SJCRH30 (cell line): ENCODE measurements around the gene BUB3. TPM values are rescaled to one million over a fixed set of nuclear protein-coding genes. Genes with fewer than 3 reads are reported as not detected.

Source experiments
- DNase-seq, 2 experiments: peaks; one replicate each; pipeline ENCODE4 v3.0.0-alpha.2; 2015 to 2020
- H3K27ac ChIP-seq: fragments of 250-450 bp; sonication (Bioruptor Pico); 2 replicates; pipeline ENCODE4 v1.5.1; 2020; ENCODE audit warnings: mild to moderate bottlenecking, moderate library complexity
- H3K27me3 ChIP-seq: fragments of 250-450 bp; sonication (Bioruptor Pico); 2 replicates; pipeline ENCODE4 v1.5.1; 2020; ENCODE audit warnings: mild to moderate bottlenecking, moderate library complexity
- H3K36me3 ChIP-seq: fragments of 250-450 bp; sonication (Bioruptor Pico); 2 replicates; pipeline ENCODE4 v1.5.1; 2020; ENCODE audit warnings: mild to moderate bottlenecking, moderate library complexity
- H3K4me1 ChIP-seq: fragments of 250-450 bp; sonication (Bioruptor Pico); 2 replicates; pipeline ENCODE4 v1.5.1; 2020; ENCODE audit warnings: mild to moderate bottlenecking, moderate library complexity
- H3K4me3 ChIP-seq: fragments of 250-450 bp; sonication (Bioruptor Pico); 2 replicates; pipeline ENCODE4 v1.5.1; 2020; ENCODE audit warnings: mild to moderate bottlenecking, moderate library complexity
- H3K9me3 ChIP-seq: fragments of 250-450 bp; sonication (Bioruptor Pico); replicated peaks from 2 replicates; pipeline ENCODE4 v1.5.1; 2020; ENCODE audit warnings: mild to moderate bottlenecking, moderate library complexity
- total RNA-seq: library from RNA; depleted of rRNA; stranded (reverse); fragments of >200 nt; shearing (Covaris generic); gene quantifications from 2 replicates; pipeline ENCODE4 v1.2.3, GENCODE V29; 2014

Gene BUB3
- total RNA-seq, 1 experiment from 2014 or later, result 218 TPM

- Histone ChIP-seq H3K27me3 (no peaks in the 10 kb centered on the region), H3K9me3 (no peaks in the 10 kb centered on the region), H3K27ac (no peak overlapping the region), H3K4me3 (no peak overlapping the region), H3K4me1 (no peaks in the 10 kb centered on the region), H3K36me3 (no peaks in the 10 kb centered on the region)
- DNase-seq, result no peak
These were observed 17.2 kb upstream of the BUB3 start for GRCh38 chr10:123136806-123137642.

DNA sequence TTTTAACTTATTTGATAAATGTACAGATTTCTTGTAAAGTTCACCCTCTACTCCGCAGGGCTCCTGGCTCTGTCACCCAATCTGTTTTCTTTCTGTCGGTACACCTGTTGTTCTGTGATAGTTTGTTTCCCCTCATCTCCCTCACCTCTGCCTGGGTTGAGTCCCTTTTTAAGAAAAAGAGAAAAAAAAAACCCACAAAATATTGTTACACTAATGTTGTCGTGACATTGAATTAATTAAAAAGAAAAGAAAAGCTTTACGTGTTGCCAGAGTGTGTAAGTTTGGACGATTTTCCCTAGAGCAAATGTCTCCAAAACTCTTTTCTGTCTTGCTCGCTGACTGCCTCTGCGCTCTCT lies 15.1 kb upstream of the BUB3 start:
- Histone ChIP-seq H3K36me3 (no peaks in the 10 kb centered on the region), H3K4me1 (no peaks in the 10 kb centered on the region), H3K27me3 (no peaks in the 10 kb centered on the region), H3K27ac (no peak overlapping the region), H3K4me3 (no peak overlapping the region), H3K9me3 (no peaks in the 10 kb centered on the region)
- DNase-seq, result no peak

DNA sequence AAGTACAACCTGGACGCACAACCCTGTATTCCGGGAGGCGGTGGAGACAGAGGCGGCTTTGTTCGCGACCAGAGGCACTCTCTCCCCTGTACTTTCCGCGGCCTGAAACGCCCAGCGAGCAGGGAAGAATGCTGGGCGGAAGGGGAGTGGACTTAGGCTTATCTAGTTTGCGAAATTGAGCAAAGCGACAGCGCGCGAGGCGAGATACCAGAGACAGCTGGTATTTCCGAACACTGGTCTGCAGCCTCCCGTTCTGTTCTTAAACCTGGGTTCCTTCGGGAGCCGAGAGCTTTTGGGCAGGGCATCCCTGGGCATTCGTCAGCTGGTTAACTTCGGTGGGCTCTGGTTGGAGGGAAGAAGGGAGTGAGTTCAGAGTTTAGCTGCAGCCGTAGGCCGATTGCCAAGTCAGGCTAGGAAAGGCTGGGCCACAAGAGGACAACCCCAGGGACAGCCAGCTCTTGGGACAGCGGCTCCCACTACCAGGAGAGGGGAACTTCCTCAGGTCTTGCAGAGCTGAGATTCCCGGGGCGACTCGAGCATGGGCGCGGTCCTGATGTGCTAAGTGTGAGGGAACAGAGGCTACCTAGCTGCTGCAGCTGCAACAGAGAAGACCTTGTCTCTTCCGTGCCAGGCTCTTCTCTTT lies 14.6 kb upstream of the BUB3 start:
- H3K36me3 ChIP-seq, result no peaks in the 10 kb centered on the region
- no peaks in the 10 kb centered on the region for H3K4me1 ChIP-seq
- H3K27me3 ChIP-seq, result no peaks in the 10 kb centered on the region
- 0 out of 2 replicates have a peak overlapping the region, but pooled peaks have one; percentile 11 for H3K4me3 ChIP-seq
- no peaks in the 10 kb centered on the region for H3K9me3 ChIP-seq
- DNase-seq, result peak; percentile 27 to 46
- no peak overlapping the region for H3K27ac ChIP-seq

DNA sequence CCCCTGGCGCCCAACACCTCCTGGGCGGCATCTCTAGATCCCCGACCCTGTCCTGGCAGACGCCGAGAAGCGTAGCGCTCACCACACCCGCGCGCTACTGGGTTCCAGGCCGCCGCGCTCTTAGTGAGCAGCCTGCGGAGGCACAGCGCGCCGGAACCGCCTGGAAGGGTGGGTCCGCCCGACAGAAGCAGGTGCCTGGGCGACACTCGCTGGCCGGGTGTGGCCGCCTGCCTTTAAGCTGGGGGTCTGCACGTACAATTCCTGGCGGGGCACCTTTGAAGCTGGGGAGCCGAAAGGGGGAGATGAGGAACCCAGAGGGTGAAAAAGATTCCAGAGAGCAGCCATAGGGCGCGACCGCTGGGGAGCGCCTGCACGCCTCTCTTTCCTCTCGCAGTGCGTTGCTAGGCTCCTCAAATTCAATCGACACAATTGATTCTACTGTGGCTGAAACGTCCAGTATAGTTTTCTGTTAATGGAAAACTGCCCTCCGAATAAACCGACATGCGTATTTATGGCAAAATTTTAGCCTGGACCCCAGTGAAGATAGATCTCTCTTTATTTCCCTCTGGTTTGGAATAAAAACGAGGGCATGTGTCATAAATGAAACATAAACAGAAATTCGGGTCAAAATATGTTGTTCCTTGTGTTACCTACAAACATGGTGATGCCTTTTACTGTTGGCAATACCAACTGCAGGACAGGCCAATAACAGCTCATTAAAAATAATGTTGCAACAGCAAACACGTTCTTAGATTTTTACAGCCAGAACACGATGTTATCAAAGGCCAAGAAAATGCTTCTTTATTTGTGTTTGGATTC lies 13.8 kb upstream of the BUB3 start:
- H3K9me3 ChIP-seq, result no peaks in the 10 kb centered on the region
- no peaks in the 10 kb centered on the region for H3K4me1 ChIP-seq
- H3K4me3 ChIP-seq, result no peak overlapping the region
- no peak overlapping the region for H3K27ac ChIP-seq
- no peaks in the 10 kb centered on the region for H3K36me3 ChIP-seq
- no peaks in the 10 kb centered on the region for H3K27me3 ChIP-seq
- DNase-seq, result no peak

DNA sequence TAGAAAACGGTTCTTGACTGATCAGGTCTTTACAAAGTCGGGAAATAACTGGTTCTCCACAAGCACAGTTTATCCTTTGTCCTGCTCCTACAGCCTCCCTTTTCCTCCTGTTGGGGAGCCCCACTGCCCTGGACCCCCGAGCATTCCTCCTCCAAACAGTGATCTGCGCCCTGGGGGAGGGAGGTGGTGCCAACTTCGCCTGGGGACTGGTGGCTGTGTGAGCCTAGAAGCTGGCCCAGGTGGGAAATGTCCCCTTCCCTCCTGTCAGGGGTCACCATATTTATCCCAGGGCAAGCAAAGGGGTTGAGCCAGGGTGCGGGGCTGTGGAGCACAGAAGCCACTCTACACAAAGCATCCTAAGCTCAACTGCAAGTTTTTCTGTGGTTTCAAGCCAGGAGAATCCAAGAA lies 13.2 kb upstream of the BUB3 start:
- no peak overlapping the region for H3K4me3 ChIP-seq
- DNase-seq, result no peak
- no peak overlapping the region for H3K27ac ChIP-seq
- no peaks in the 10 kb centered on the region for H3K4me1 ChIP-seq
- no peaks in the 10 kb centered on the region for H3K36me3 ChIP-seq
- no peaks in the 10 kb centered on the region for H3K27me3 ChIP-seq
- no peaks in the 10 kb centered on the region for H3K9me3 ChIP-seq

- Histone ChIP-seq H3K27ac (no peak overlapping the region), H3K4me3 (no peak overlapping the region), H3K4me1 (no peaks in the 10 kb centered on the region), H3K27me3 (no peaks in the 10 kb centered on the region), H3K9me3 (no peaks in the 10 kb centered on the region), H3K36me3 (no peaks in the 10 kb centered on the region)
- no peak for DNase-seq
These were observed 12.2 kb upstream of the BUB3 start for GRCh38 chr10:123141791-123142700.

GRCh38 chr10:123142701-123143161 lies 11.5 kb upstream of the BUB3 start:
- no peaks in the 10 kb centered on the region for H3K9me3 ChIP-seq
- no peak overlapping the region for H3K4me3 ChIP-seq
- H3K27ac ChIP-seq, result no peak overlapping the region
- H3K4me1 ChIP-seq, result no peaks in the 10 kb centered on the region
- no peak for DNase-seq
- H3K36me3 ChIP-seq, result no peaks in the 10 kb centered on the region
- no peaks in the 10 kb centered on the region for H3K27me3 ChIP-seq

DNA sequence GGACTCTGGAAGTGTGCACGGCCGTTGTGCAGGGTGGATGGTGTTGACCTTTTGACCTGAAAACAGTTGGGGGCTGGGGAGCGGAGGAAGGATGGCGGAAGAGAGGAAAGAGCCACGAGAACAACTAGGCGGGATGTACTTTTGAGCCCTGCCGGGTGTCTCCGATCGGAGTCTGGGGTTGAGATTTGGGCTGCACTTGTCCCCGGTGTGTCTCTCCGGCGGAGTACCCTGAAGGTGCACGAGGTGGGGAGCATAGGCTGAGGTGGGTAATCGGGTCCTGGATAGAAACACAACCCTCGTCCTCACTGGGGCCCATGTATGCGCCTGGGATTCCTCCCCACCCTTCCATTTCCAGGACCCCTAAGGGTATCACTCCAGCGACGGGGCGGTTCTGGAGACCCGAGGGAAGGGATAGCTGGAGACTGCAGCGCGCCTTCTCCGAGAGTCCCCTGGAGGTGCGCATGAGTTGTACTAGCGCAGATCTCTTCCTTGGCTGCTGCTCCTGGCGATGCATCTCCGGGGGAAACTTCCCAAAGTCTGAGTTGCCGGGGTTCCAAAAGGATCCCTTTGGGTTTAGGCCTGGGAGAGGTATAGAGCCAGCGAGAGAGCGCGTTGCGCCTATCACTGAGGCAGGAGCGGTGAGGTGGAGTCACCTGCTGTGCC lies 10.9 kb upstream of the BUB3 start:
- Histone ChIP-seq H3K9me3 (no peaks in the 10 kb centered on the region), H3K4me1 (no peaks in the 10 kb centered on the region), H3K36me3 (no peaks in the 10 kb centered on the region), H3K27me3 (no peaks in the 10 kb centered on the region), H3K4me3 (no peak overlapping the region), H3K27ac (no peak overlapping the region)
- DNase-seq, result no peak

DNA sequence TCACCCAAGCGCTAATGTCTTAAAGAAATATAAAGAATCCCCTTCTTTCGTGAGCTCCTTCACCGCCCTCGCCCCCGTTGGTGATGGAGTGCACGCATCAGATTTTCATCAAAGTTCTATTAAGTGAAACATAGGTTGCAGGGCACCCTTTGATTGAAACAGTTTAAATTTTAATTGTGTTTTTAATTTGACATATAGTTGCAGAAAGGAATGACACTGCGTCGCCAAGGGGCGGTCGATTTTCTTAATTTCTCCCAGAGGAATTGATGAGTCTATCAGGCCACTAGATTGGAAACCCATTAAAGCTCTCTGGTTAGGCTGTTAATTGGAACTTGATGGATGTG lies 10.4 kb upstream of the BUB3 start:
- DNase-seq, result no peak
- Histone ChIP-seq H3K27ac (no peak overlapping the region), H3K4me3 (no peak overlapping the region), H3K36me3 (no peaks in the 10 kb centered on the region), H3K27me3 (no peaks in the 10 kb centered on the region), H3K4me1 (no peaks in the 10 kb centered on the region), H3K9me3 (no peaks in the 10 kb centered on the region)

DNA sequence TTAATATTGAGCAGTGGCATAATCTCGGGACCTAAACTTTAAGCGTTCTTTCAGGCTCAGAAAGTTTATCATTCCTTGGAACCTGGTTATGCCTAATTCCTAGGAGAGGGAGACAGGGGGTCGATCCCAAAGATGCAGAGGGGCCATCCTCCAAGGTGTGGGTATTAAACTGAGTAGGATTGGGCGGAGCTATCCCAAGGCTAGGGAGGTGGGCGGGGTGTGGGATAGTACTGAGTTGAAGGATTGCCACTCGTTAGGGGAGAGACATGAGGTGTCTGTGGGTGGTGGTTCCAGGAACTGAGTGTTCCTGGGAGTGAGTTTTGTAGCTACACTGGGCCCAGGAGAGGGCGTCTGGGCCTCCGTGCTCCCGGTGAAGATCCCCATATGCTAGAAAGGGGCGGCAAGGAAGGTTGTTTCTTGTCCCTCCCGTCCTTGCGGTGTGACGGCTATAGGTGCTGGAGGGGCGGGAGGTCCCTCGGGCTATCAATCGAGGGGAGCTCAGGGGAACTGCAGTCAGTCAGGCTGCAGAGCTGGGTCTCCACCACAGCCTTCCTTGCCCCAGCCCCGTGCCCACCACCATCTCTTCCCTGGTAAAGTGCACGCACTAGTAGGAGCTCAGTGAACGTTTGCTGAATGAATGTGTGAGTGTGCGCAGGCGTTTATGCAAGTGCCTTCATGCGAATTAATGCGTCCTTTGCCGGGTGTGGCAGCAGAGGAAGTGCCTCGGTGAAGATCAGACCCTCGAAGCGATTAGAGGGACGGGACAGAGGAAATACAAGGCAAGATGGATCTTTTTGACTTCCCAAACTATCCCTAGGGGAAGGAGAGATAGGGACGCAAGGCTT lies 9.3 kb upstream of the BUB3 start:
- no peaks in the 10 kb centered on the region for H3K36me3 ChIP-seq
- DNase-seq, result no peak
- no peaks in the 10 kb centered on the region for H3K27me3 ChIP-seq
- no peaks in the 10 kb centered on the region for H3K9me3 ChIP-seq
- no peak overlapping the region for H3K27ac ChIP-seq
- H3K4me3 ChIP-seq, result no peak overlapping the region
- H3K4me1 ChIP-seq, result no peaks in the 10 kb centered on the region

DNA sequence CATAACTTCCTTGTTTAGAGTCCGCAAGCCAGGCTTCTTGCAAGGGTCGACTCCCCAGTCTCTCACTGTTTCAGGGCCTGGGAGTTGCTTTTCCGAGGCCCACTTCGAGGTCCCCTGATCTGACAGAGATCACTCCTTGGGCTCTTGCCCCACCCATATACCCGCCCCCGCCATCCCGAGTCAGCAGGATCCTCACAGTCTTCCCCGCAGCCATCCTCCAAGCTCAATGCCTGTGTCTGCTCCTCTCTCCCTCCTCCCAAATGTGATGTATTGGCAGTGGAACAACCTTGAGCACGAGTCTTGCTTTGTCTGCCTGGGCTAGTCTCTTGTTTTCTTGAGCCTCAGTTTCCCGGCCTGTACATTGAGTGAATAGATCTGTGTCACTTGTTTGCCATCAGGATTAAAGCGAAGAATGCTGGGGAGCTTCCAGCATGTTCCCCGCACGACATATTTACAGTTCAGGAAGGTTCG lies 8.6 kb upstream of the BUB3 start:
- no peaks in the 10 kb centered on the region for H3K27me3 ChIP-seq

DNA sequence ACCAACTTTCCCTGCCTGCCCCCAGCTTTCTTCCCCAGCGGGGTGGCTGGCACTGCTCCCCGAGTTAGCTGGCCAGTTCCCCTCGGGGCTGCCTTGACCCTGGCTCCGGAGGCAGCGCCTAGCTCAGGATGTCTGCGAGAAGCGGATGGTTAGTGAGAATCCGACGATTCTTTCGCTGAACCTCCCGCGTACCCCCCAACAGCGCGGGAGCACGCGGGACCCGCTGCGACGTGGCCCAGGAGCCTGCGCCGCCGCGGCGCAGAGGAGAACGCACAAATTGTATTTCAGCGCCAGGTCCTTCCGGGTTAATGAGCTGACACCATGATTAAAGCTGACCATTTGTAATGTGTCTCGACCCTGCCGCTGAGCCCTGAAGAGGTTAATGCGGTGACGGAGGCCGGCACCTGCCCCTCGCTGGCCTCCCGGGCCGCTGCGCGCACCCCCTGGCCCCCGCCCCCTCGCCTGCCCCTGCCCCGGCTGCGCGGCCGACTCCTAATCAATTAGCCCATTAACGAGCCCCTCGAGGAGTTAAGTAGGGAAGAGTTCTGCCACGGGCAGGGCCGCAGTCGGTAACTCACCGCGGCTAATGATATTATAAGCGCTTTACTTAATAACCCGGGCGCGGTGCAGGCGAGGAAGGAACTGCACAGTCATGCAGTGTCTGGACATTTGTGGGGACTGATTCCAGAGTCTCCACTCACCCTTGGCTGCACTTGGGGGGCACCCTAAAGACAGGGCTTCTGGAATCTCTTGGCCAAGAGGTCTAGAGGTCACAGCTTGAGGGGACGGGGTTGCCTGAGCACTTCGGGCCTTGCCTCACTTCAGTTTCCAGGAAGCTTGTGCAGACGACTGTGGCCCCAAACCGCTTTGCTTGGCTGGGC lies 7.9 kb upstream of the BUB3 start:
- Histone ChIP-seq H3K27ac (no peak overlapping the region), H3K36me3 (no peaks in the 10 kb centered on the region), H3K4me1 (no peaks in the 10 kb centered on the region), H3K9me3 (no peaks in the 10 kb centered on the region), H3K4me3 (no peak overlapping the region), H3K27me3 (no peaks in the 10 kb centered on the region)
- no peak for DNase-seq

More for the DNA sequence above, 8.6 kb upstream of the BUB3 start:
- H3K4me1 ChIP-seq, result no peaks in the 10 kb centered on the region
- no peak overlapping the region for H3K4me3 ChIP-seq
- no peak for DNase-seq
- no peaks in the 10 kb centered on the region for H3K9me3 ChIP-seq
- no peak overlapping the region for H3K27ac ChIP-seq
- no peaks in the 10 kb centered on the region for H3K36me3 ChIP-seq
